ENCODE data around the gene ANKS1B.
"Not testable (repeated sequence)": the region's sequence is repeated elsewhere in the genome, so short reads cannot be mapped to it uniquely, and the experiment has no call there.

The ANKS1B gene

DNA sequence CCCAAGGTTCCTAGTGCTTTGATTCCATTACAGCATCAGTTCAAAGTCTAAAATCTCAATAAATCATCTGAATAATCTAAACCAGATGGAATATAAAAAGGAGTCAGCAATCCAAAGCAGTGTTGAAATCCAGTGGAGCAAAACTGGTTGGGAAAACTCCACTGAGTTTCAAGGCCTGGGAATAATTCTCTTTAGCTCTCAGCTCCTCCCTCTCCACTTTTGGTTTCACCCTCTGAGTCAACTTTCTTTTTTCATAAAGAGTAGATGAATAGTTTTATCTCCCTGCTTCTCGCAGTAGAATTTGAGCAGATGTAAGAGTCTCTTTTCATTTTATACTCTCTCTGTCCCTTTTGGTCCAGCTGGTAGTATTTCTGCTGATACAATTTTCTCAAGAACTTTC, 1001.1 kb downstream of the ANKS1B start:
- no peak for DNase-seq

DNA sequence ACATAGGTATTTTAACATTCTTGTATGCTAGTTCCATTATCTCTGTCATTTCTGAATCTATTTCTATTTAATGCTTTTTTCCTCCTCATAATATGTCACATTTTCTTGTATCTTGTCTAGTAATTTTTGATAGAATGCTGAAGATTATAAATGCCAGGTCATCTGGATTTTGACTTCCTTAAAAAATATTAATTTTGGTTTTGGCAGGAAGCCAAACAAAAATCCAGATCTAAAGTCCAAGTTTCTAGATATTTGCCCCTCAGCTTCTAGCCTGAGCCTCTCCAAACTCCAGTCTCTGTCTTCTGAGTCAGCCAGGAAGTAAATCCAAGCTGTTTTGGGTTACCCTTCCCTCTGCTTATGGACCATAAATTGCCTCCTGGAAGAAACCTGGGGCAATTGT, 1004.2 kb downstream of the ANKS1B start:
- no peak for DNase-seq

- DNase-seq = no peak
Measured at GRCh38 chr12:98977186-98977585, 1007.5 kb downstream of the ANKS1B start.

GRCh38 chr12:98974767-98975381, 1009.9 kb downstream of the ANKS1B start:
- no peak for DNase-seq

DNA sequence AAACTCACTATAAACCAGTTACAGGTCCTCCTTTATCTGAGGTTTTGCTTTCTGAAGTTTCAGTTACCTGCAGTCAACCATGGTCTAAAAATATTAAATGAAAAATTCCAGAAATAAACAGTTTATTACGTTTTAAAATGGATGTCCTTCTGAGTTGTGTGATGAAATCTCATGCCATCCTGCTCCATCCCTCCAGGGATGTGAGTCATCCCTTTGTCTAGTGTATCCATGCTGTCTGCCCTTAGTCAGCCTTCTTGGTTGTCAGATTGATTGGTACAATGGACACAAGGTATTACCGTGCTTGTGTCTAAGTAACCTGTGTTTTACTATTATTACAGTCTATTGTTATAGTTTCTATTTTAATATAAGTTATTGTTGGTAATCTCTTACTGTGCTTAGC, 1011.3 kb downstream of the ANKS1B start:
- no peak for DNase-seq

DNA sequence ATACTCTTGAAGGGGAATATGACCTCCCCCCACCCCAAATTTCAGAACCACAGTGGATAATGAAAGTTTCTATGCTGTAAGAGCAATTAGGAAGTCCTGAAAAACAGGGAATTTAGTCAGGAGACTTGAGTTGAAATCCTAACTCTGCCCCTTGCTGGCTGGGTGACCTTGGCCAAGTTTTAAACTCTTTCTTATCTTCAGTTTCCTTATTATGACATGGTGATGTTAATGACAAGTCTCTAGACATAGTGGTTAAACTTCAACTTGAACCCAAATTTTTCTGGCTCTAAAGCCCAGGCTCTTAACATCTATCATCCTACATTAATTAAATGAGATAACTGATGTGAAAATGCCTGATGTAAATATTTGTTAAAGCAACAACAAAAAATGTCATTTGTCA, 1013.8 kb downstream of the ANKS1B start:
- DNase-seq = no peak

DNA sequence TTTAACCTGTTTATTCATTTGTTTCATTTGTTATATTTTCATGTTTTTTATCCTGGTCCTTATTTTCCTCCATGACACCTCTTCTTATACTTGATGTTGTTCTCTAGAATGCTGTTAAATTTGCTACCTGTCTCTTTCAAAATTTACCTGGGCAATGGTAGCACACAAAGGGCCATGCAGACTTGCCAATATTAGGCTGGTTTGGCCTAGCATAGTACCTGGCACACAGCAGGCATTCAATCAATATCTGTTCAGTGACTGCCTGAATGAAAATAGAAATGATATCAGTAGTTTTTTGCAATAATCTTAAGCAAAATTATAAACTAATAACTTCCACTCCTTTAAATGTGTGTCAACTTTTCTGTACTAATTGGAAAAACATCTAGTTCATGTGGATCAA, 1014.5 kb downstream of the ANKS1B start:
- DNase-seq = no peak

GRCh38 chr12:98968896-98969295, 1015.8 kb downstream of the ANKS1B start:
- no peak for DNase-seq

DNA sequence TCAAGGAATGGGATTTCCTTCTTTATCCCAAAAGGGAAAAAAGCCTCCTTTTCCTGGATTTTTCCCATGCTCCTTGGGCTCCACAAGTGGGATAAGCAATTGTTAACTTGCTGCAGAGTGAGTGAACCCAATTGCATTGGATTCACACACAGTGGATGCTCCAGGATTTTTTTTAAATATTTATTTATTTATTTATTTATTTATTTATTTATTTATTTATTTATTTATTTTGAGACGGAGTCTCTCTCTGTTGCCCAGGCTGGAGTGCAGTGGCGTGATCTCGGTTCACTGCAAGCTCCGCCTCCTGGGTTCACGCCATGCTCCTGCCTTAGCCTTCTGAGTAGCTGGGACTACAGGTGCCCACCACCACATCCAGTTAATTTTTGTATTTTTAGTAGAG, 1027.6 kb downstream of the ANKS1B start:
- not testable (repeated sequence) for DNase-seq

DNA sequence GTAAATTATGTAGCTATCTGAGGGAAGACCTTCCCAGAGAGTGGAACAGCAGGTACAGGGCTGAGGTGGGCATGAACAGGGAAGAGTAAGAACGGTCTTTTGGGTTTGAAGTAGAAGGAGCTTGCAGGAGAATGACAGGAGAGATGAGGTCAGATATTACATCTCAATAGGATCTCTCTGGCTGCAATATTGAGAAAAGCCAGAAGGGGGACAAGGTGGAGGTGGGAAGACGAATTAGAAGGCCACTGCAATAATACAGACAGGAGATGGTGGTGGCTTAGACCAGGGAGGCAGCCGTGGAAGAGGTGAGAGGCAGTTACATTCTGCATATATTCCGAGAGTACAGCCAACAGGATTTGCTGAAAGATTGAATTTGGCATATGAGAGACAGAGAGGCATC, 1029.5 kb downstream of the ANKS1B start:
- peak in 1 of 2 donors; percentile 1 for DNase-seq

DNA sequence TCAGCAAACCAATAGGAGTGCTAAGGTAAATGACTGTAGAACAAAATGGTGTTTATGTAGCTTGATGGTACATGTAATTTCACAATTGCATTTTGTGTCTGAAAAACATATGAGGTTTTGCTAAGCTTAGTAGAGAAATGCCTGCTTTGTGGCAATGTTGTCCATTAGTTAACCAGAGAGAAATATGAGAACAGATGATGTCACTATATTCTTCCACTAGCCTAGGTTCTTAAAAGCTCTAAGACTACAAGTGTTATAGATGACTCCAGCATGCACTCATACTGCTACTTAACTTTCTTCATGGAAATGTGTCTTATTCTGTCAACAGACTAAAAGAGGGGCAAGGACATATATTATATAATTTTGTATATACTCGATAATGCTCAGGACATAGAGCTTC, 1030.2 kb downstream of the ANKS1B start:
- DNase-seq = no peak

- DNase-seq = no peak
Measured at GRCh38 chr12:98951406-98951805, 1033.3 kb downstream of the ANKS1B start.

DNA sequence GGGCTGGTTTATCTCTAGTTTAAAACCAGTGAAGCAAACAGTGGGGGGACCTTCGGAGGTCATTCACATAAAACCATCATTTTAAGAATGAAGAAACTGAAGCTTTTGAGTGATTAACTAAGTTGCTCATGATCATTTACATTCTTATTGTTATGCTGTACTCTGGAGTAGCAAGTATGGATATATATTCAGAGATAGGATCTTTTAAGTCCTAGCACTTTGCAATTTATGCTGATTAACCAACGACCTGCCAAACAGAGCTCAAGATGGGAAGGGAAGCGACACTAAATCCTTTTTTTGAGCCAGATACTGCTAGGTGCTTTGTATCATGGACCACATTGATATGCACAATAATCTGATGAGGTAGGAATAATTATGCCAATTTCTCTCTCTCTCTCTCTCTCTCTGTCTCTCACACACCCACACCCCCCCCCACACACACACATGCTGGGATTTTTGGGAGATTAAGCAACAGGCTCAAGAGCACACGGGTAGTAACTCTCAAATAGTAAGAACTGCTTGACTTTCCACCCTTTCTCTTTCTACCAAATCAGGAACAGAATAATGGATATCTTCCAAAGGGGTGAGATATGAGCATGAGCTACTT, 1036.3 kb downstream of the ANKS1B start:
- DNase-seq = no peak

DNA sequence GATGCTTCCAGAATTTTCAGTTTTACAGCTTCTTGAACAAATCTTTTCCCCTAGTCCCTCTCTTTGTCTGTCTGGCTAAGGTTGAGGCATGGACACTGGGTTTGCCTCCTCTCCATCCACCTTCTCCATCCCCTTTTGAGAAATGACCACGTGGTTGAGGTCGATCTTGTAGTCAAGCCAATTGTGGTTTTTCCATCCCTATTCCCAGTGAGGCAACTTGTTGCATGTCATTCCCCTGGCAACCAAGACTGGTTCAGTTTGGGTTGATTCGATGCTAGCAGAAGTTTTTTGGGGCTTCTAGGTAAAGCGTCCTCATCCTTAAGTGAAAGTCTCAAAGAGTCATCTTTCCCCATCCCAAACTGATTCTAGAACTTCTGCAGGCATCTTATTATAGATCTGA, 1038.9 kb downstream of the ANKS1B start:
- no peak for DNase-seq

DNA sequence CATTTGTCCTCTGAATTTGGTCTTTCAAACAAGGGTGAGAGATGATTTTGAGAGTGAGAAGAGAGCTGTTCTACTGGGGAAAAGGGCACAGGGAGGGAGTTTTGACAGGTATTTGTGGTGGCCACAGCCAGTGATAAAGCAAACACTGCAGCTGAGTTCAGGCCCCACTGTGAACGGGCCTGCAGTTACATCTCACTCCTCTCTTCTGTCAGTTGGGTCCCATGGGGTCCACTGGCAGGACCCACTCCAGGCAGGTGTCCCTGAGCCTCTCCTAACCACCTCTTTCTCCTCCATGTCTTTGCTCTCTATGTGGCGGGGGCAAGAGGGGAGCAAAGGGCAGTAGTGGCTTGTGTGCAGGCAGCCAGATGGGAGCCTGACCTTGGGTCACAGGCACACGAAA, 1044.8 kb downstream of the ANKS1B start:
- DNase-seq = no peak

- DNase-seq = no peak
Measured at GRCh38 chr12:98939350-98939749, 1045.4 kb downstream of the ANKS1B start.

DNA sequence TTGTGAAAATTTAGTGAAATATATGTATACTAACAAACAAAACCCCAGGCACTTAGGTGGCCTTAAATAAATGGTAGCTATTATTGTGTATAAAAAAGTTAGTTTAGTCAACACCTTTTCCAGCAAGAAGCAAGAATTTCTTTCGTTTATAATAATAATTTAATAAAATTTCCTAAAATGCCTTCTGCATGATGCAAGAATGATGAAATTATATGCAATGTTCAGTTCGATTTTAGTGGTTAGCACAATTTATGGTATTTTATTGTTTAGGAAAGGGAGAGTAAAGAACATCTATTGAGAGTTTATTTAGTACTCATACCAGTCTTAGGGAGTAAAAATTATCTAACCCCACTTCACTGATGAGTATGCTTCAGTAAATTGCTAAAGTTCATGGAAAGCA, 1048.9 kb downstream of the ANKS1B start:
- DNase-seq = no peak

- DNase-seq = no peak
Measured at GRCh38 chr12:98922871-98923270, 1061.9 kb downstream of the ANKS1B start.

- no peak for DNase-seq
Measured at GRCh38 chr12:98918176-98918863, 1066.4 kb downstream of the ANKS1B start.

DNA sequence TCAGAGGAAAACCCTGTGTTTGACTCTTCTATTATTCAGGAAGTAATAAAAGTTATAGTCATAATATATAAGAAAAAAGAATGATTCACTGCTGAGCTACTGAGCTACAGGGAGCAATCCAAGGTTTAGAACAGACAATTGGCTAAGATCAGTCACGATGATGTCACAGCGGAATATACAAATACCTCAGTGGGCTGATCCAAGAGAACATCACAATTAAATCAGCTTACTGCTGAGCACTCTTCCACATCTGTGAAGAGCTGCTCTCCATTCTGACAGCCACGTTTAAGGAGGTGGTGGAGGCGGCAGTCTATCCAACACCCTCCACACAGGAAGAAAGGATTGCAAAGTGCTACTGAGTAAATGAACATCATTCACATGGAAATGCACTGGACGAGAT, 1068.6 kb downstream of the ANKS1B start:
- DNase-seq = no peak

GRCh38 chr12:98912401-98912974, 1072.2 kb downstream of the ANKS1B start:
- DNase-seq = no peak

DNA sequence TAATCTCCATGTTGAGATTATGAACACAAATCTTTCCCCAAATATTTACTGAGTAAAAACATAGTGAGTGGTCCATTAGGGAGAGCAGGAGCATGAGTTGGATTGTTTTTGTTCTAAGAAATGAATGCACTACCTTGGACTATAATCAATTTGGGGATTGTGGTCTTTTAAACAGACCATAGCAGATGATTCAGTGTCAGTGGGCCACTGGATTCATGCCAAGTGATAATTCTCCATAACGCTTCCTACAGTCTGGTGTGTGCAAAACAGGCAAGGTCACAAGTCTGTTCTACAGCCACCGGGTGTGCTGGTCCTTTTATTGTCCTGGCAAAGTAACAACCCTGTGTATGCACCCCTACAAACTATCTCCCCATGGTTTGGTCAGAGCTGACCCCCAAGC, 1073.3 kb downstream of the ANKS1B start:
- no peak for DNase-seq

GRCh38 chr12:98909746-98910145, 1075.0 kb downstream of the ANKS1B start:
- DNase-seq = no peak

GRCh38 chr12:98908866-98909265, 1075.9 kb downstream of the ANKS1B start:
- no peak for DNase-seq

Data from CD4-positive, alpha-beta T cell treated with Interleukin-4 for 1 hour (primary cell).